ENCODE data around the gene AREL1. TPM values are rescaled to one million over a fixed set of nuclear protein-coding genes. Genes with fewer than 3 reads are reported as not detected.

Gene AREL1
- total RNA-seq, 1 donor from 2014 or later: 36.8 TPM

GRCh38 chr14:74705613-74706500 lies 7.0 kb downstream of the AREL1 start:
- no peak for DNase-seq
- Histone ChIP-seq H3K9me3 (no peaks in the 10 kb centered on the region), H3K4me3 (no peak overlapping the region), H3K4me1 (peaks cover 9% of the 10 kb centered on the region), H3K36me3 (no peaks in the 10 kb centered on the region), H3K27me3 (no peaks in the 10 kb centered on the region), H3K27ac (no peak overlapping the region)
- TF ChIP-seq CTCF (IDR thresholded peaks at IDR 0.05): no peak
- intact Hi-C loops (cut with DNase I): no loop called here
- ATAC-seq: no peak

- Histone ChIP-seq H3K36me3 (no peaks in the 10 kb centered on the region), H3K4me3 (no peak overlapping the region), H3K27me3 (no peaks in the 10 kb centered on the region), H3K9me3 (no peaks in the 10 kb centered on the region), H3K4me1 (peaks cover 1% of the 10 kb centered on the region), H3K27ac (no peak overlapping the region)
- no peak for TF ChIP-seq CTCF (IDR thresholded peaks at IDR 0.05)
- intact Hi-C loops (cut with DNase I): no loop called here
- ATAC-seq (no peak), DNase-seq (no peak)
These were observed 8.2 kb downstream of the AREL1 start for GRCh38 chr14:74704656-74705055.

GRCh38 chr14:74703043-74703442 lies 9.8 kb downstream of the AREL1 start:
- H3K27me3 ChIP-seq: no peaks in the 10 kb centered on the region
- no peaks in the 10 kb centered on the region for H3K9me3 ChIP-seq
- intact Hi-C loops (cut with DNase I): no loop called here
- DNase-seq (no peak), ATAC-seq (no peak)
- TF ChIP-seq CTCF (IDR thresholded peaks at IDR 0.05): no peak
- no peaks in the 10 kb centered on the region for H3K4me1 ChIP-seq
- H3K36me3 ChIP-seq: no peaks in the 10 kb centered on the region
- H3K27ac ChIP-seq: no peak overlapping the region
- H3K4me3 ChIP-seq: no peak overlapping the region

GRCh38 chr14:74702293-74702692 lies 10.6 kb downstream of the AREL1 start:
- TF ChIP-seq CTCF (IDR thresholded peaks at IDR 0.05): no peak
- intact Hi-C loops (cut with DNase I): no loop called here
- DNase-seq (no peak), ATAC-seq (no peak)
- H3K36me3 ChIP-seq: no peaks in the 10 kb centered on the region
- H3K27me3 ChIP-seq: no peaks in the 10 kb centered on the region
- H3K27ac ChIP-seq: no peak overlapping the region
- H3K4me1 ChIP-seq: no peaks in the 10 kb centered on the region
- no peak overlapping the region for H3K4me3 ChIP-seq
- H3K9me3 ChIP-seq: no peaks in the 10 kb centered on the region

- TF ChIP-seq CTCF (IDR thresholded peaks at IDR 0.05): no peak
- Histone ChIP-seq H3K4me3 (no peak overlapping the region), H3K9me3 (no peaks in the 10 kb centered on the region), H3K27ac (no peak overlapping the region), H3K36me3 (no peaks in the 10 kb centered on the region), H3K4me1 (no peaks in the 10 kb centered on the region), H3K27me3 (no peaks in the 10 kb centered on the region)
- peak; percentile 89 for ATAC-seq
- intact Hi-C loops (cut with DNase I): no loop called here
- no peak for DNase-seq
These were observed 14.4 kb downstream of the AREL1 start for GRCh38 chr14:74698465-74698864.

Measured in upper lobe of right lung (tissue), 1 donor.